GM12878 (cell line): Measurements from ENCODE around the gene CACHD1. TPM values are rescaled to one million over a fixed set of nuclear protein-coding genes. Genes with fewer than 3 reads are reported as not detected.

Experiments used
- ATAC-seq: fragments of 200-7000 bp; cut with Tn5 transposase; 3 replicates; pipeline ENCODE4 v1.9.1; 2020; ENCODE audit warnings: mild to moderate bottlenecking, moderate library complexity
- BruUV-seq: library from RNA; stranded (reverse); fragments of 400-500 nt; replicated peaks from 2 replicates; lab custom pipeline; 2021; lab: Mats Ljungman, UMichigan
- CTCF ChIA-PET: fragments of 300-600 bp; sonication (Branson Sonifier 250); formaldehyde crosslinking; extraction: SDS; loops from one replicate; lab custom pipeline; 2021; ENCODE audit warnings: inconsistent platforms; lab: Yijun Ruan, JAX
- POLR2A ChIA-PET: fragments of 350-600 bp; formaldehyde crosslinking; extraction: SDS; loops from one replicate; lab custom pipeline; 2021; ENCODE audit warnings: inconsistent platforms; lab: Charles Lee
- RAD21 ChIA-PET: fragments of 300-600 bp; sonication (Branson Sonifier 250); formaldehyde crosslinking; loops from one replicate; lab custom pipeline; 2023; ENCODE audit warnings: antibody characterized with exemption; ENCODE audit not compliant: unreplicated experiment; lab: Charles Lee
- SMC1A ChIA-PET: fragments of 300-600 bp; sonication (Branson Sonifier 250); formaldehyde crosslinking; loops from one replicate; lab custom pipeline; 2023; ENCODE audit not compliant: unreplicated experiment, uncharacterized antibody; lab: Charles Lee
- DNase-seq: peaks from one replicate; pipeline ENCODE4 v3.0.0-alpha.2; 2011; ENCODE audit warnings: low read depth, low spot score
- FAIRE-seq: peaks from 3 replicates; lab custom pipeline; 2011; peaks lifted over from hg19 to GRCh38; lab: Jason Lieb, UNC
- H2AFZ ChIP-seq: 2 replicates; pipeline ENCODE4 v1.6.0; 2011; ENCODE audit warnings: low read depth, low read length, control low read depth; ENCODE audit not compliant: control insufficient read depth
- H3K27ac ChIP-seq: 2 replicates; pipeline ENCODE4 v1.5.1; 2011; ENCODE audit warnings: control low read depth; ENCODE audit not compliant: control insufficient read depth, insufficient read depth
- H3K27me3 ChIP-seq, 2 experiments: replicated peaks in 1 of 2; 2 replicates each; pipeline versions ENCODE4 v1.6.0 to v1.6.1; 2011; ENCODE audit warnings: low read length in 1 of 2; ENCODE audit not compliant: control insufficient read depth in 2 of 2, insufficient read depth in 2 of 2
- H3K36me3 ChIP-seq, 2 experiments: 2 replicates each; pipeline ENCODE4 v1.5.1; 2011; ENCODE audit warnings: low read length in 1 of 2; ENCODE audit not compliant: control insufficient read depth in 2 of 2, insufficient read depth in 2 of 2
- H3K4me1 ChIP-seq: 2 replicates; pipeline ENCODE4 v1.6.1; 2011; ENCODE audit warnings: mild to moderate bottlenecking, low read length, moderate library complexity, mixed read lengths; ENCODE audit not compliant: control insufficient read depth, insufficient read depth
- H3K4me2 ChIP-seq: 2 replicates; pipeline ENCODE4 v1.6.0; 2011; ENCODE audit warnings: control low read depth; ENCODE audit not compliant: control insufficient read depth, insufficient read depth
- H3K4me3 ChIP-seq: fragments of 200-600 bp; sonication (generic); 2 replicates; pipeline ENCODE4 v1.5.1; 2016
- H3K79me2 ChIP-seq: 2 replicates; pipeline ENCODE4 v1.6.0; 2011; ENCODE audit warnings: low read length; ENCODE audit not compliant: control insufficient read depth, insufficient read depth
- H3K9ac ChIP-seq: 2 replicates; pipeline ENCODE4 v1.8.0; 2011; ENCODE audit warnings: low read length, control low read depth, mixed read lengths; ENCODE audit not compliant: control insufficient read depth, insufficient read depth
- H3K9me3 ChIP-seq: replicated peaks from 3 replicates; pipeline ENCODE4 v1.5.1; 2011; ENCODE audit warnings: mild to moderate bottlenecking, low read length; ENCODE audit not compliant: control insufficient read depth, insufficient read depth
- H4K20me1 ChIP-seq: 2 replicates; pipeline ENCODE4 v1.6.0; 2011; ENCODE audit not compliant: control insufficient read depth, insufficient read depth
- CHD1 ChIP-seq: IDR thresholded peaks from 2 replicates; pipeline ENCODE4 v1.6.1; 2012; ENCODE audit warnings: low read depth, low read length, improper control_type of control experiment
- CHD4 ChIP-seq: fragments of 200-600 bp; sonication (generic); IDR thresholded peaks from 2 replicates; pipeline ENCODE4 v1.6.1; 2016; ENCODE audit warnings: mild to moderate bottlenecking
- EGR1 ChIP-seq, 2 experiments: IDR thresholded peaks; 1 replicate in 1 of 2; 2 replicates in 1 of 2; pipeline ENCODE4 v1.6.1; 2011 to 2012; ENCODE audit warnings: low read depth in 2 of 2, low read length in 2 of 2, borderline replicate concordance in 1 of 2, mild to moderate bottlenecking in 1 of 2, moderate library complexity in 1 of 2
- HSF1 ChIP-seq: fragments of 150-350 bp; IDR thresholded peaks from 2 replicates; pipeline ENCODE4 v1.6.1; 2014; ENCODE audit warnings: mild to moderate bottlenecking, low read depth, low read length
- RUNX3 ChIP-seq: IDR thresholded peaks from 2 replicates; pipeline ENCODE4 v1.6.1; 2012; ENCODE audit warnings: low read length, inconsistent platforms
- SUPT20H ChIP-seq: IDR thresholded peaks from 2 replicates; pipeline ENCODE4 v1.6.1; 2011; ENCODE audit warnings: low read depth, mild to moderate bottlenecking, low read length, moderate library complexity, borderline replicate concordance; ENCODE audit not compliant: control insufficient read depth
- TCF3 ChIP-seq: IDR thresholded peaks from 2 replicates; pipeline ENCODE4 v1.6.1; 2012; ENCODE audit warnings: low read depth, mild to moderate bottlenecking, low read length, borderline replicate concordance; ENCODE audit not compliant: insufficient read depth
- ZBTB4 ChIP-seq: fragments of 450-650 bp; formaldehyde crosslinking; IDR thresholded peaks from 2 replicates; pipeline ENCODE4 v1.4.0; 2022; ENCODE audit warnings: mild to moderate bottlenecking, moderate library complexity
- WGBS: methylation state at CpG from one replicate; pipeline ENCODE4 v1.1.6; 2016; ENCODE audit warnings: low lambda C conversion rate; ENCODE audit not compliant: insufficient replicate concordance, insufficient coverage; ENCODE audit errors: missing lambda C conversion rate; 5-methylcytosine and 5-hydroxymethylcytosine counted together
- in situ Hi-C: fragments of 300-500 bp; cut with MboI; formaldehyde crosslinking; loops from 9 replicates; pipeline ENCODE4 v1.14.3; 2018; ENCODE audit warnings: mixed read lengths
- intact Hi-C: fragments of 100-400 bp; cut with micrococcal nuclease; formaldehyde crosslinking; loops from one replicate; pipeline ENCODE4 v1.14.2; 2022; ENCODE audit not compliant: unreplicated experiment
- polyA plus RNA-seq, 11 experiments: library from polyadenylated mRNA; depleted of rRNA in 4 of 11; unstranded in 6 of 11; stranded (reverse) in 5 of 11; fragments of >200 nt; fragmentation: Nextera tagmentation in 4 of 11; fragmentation: Illumina TruSeq in 1 of 11; extraction: Ambion mirVana in 4 of 11; extraction: Trizol in 1 of 11; gene quantifications; 1 replicate in 1 of 11; 2 replicates in 10 of 11; pipeline versions ENCODE4 v1.2.1 to v1.2.3, GENCODE V29; 2011 to 2016; ENCODE audit warnings: inconsistent platforms in 2 of 11, missing spikeins in 2 of 11, low read depth in 1 of 11
- total RNA-seq, 4 experiments: library from RNA; depleted of rRNA in 3 of 4; stranded (reverse); fragments of >200 nt in 3 of 4; fragmentation: Illumina TruSeq in 1 of 4; extraction: Trizol in 1 of 4; gene quantifications; 2 replicates each; pipeline versions ENCODE4 v1.2.1 to v1.2.3, GENCODE V29; 2013 to 2021
- TF ChIP-seq, protein P1 (sequence below): IDR thresholded peaks from 2 replicates; pipeline ENCODE4 v1.6.1; 2011; ENCODE audit warnings: mild to moderate bottlenecking, low read depth, low read length, moderate library complexity; ENCODE audit not compliant: insufficient replicate concordance

CACHD1 gene
- total and polyA plus RNA-seq, 10 of the 15 experiments (the other 5 are each of a cell fraction or from before 2014, with no cell fraction given) = 0.03 TPM; not detected in 9

GRCh38 chr1:64483731-64484414 is 13.9 kb downstream of the CACHD1 start:
- RAD21 ChIA-PET = no interaction called here
- BruUV-seq = no TSS peak
- H3K9ac ChIP-seq = no peak overlapping the region
- no peak overlapping the region for H3K4me3 ChIP-seq
- no peaks in the 10 kb centered on the region for H3K36me3 ChIP-seq
- H3K4me2 ChIP-seq = no peak overlapping the region
- intact Hi-C loops (no loop called here), in situ Hi-C loops (no loop called here)
- SMC1A ChIA-PET = no interaction called here
- no peaks in the 10 kb centered on the region for H4K20me1 ChIP-seq
- no peak overlapping the region for H3K27ac ChIP-seq
- H3K9me3 ChIP-seq = no peaks in the 10 kb centered on the region
- CTCF ChIA-PET = no interaction called here
- FAIRE-seq = no peak
- no peaks in the 10 kb centered on the region; a peak in 2 of 4 replicates for H3K27me3 ChIP-seq
- H2AFZ ChIP-seq = no peak overlapping the region
- WGBS = 32% methylated on average over 7 of the region's 7 CpGs
- TF ChIP-seq TCF3 (no peak), SUPT20H (no peak), CHD1 (no peak), EGR1 (IDR thresholded peaks at IDR 0.05; ENCODE audit: borderline replicate concordance in 1 of 2, low read depth in 2 of 2, low read length in 2 of 2) (no peak), HSF1 (no peak), RUNX3 (no peak), CHD4 (no peak), ZBTB4 (CRISPR knock-in tag) (no peak)
- TF ChIP-seq, protein P1, sequence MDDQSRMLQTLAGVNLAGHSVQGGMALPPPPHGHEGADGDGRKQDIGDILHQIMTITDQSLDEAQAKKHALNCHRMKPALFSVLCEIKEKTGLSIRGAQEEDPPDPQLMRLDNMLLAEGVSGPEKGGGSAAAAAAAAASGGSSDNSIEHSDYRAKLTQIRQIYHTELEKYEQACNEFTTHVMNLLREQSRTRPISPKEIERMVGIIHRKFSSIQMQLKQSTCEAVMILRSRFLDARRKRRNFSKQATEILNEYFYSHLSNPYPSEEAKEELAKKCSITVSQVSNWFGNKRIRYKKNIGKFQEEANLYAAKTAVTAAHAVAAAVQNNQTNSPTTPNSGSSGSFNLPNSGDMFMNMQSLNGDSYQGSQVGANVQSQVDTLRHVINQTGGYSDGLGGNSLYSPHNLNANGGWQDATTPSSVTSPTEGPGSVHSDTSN = no peak
- no peak for ATAC-seq
- POLR2A ChIA-PET = no interaction called here
- DNase-seq = no peak
- H3K4me1 ChIP-seq = no peaks in the 10 kb centered on the region
- H3K79me2 ChIP-seq = no peaks in the 10 kb centered on the region
